DND-41 (cell line): Measurements from ENCODE around the gene TSPAN3.

Source experiments
- EZH2 ChIP-seq: IDR thresholded peaks from 3 replicates; pipeline ENCODE4 v1.6.1; 2012; ENCODE audit warnings: borderline replicate concordance, low read depth, mild to moderate bottlenecking, moderate library complexity, low read length, inconsistent platforms; ENCODE audit not compliant: severe bottlenecking
- TF ChIP-seq, protein P1 (sequence below): IDR thresholded peaks from 2 replicates; pipeline ENCODE4 v1.5.1; 2012; ENCODE audit warnings: borderline replicate concordance, low read length, moderate library complexity, mild to moderate bottlenecking; ENCODE audit not compliant: poor library complexity, severe bottlenecking; ENCODE audit errors: extremely low read depth

DNA sequence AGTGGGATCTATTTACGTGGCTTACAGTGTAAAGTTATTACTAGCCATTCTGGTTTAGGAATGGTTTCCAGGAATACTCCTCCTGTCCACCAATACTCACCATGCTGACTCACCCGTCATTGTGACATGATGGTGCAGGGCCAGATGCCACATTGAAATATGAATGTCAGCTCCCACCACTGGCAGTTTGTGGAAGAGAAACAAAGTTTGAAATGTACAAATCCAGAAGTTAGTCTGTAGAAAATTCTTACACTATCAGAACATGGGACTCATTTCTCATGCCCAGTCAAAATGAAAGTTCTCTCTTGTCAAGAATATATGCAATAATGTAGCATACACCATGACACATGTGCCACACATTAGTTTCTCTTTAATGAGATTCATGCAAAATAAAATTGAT, 14.4 kb upstream of the TSPAN3 start:
- TF ChIP-seq, protein P1, sequence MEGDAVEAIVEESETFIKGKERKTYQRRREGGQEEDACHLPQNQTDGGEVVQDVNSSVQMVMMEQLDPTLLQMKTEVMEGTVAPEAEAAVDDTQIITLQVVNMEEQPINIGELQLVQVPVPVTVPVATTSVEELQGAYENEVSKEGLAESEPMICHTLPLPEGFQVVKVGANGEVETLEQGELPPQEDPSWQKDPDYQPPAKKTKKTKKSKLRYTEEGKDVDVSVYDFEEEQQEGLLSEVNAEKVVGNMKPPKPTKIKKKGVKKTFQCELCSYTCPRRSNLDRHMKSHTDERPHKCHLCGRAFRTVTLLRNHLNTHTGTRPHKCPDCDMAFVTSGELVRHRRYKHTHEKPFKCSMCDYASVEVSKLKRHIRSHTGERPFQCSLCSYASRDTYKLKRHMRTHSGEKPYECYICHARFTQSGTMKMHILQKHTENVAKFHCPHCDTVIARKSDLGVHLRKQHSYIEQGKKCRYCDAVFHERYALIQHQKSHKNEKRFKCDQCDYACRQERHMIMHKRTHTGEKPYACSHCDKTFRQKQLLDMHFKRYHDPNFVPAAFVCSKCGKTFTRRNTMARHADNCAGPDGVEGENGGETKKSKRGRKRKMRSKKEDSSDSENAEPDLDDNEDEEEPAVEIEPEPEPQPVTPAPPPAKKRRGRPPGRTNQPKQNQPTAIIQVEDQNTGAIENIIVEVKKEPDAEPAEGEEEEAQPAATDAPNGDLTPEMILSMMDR: no peak
- TF ChIP-seq EZH2: no peak
